ENCODE data around the gene PTPRG.

GRCh38 chr3:62260655-62261054 is 699.3 kb downstream of the PTPRG start:
- no peak for TF ChIP-seq CTCF (IDR thresholded peaks at IDR 0.05)
- no peak for TF ChIP-seq POLR2AphosphoS5 (IDR thresholded peaks at IDR 0.05; ENCODE audit: low read depth, low read length)
- no peak for TF ChIP-seq SIN3A (IDR thresholded peaks at IDR 0.05; ENCODE audit: borderline replicate concordance, insufficient read depth, low read depth, low read length)

Data from Panc1 (cell line).